Testis (tissue), 2 donors: ENCODE results near the gene TAMM41.

Experiments used
- POLR2A ChIP-seq: fragments of 450-650 bp; IDR thresholded peaks from one replicate; pipeline ENCODE4 v1.6.1; 2017; ENCODE audit warnings: antibody characterized with exemption, mild to moderate bottlenecking, moderate library complexity
- TF ChIP-seq, protein P1 (sequence below), 3 experiments: fragments of 450-650 bp in 2 of 3; fragments of 200-600 bp in 1 of 3; sonication (generic) in 1 of 3; IDR thresholded peaks; one replicate each; pipeline ENCODE4 v1.5.1; 2016 to 2019; ENCODE audit warnings: antibody characterized with exemption in 3 of 3, mild to moderate bottlenecking in 2 of 3, moderate library complexity in 1 of 3

DNA sequence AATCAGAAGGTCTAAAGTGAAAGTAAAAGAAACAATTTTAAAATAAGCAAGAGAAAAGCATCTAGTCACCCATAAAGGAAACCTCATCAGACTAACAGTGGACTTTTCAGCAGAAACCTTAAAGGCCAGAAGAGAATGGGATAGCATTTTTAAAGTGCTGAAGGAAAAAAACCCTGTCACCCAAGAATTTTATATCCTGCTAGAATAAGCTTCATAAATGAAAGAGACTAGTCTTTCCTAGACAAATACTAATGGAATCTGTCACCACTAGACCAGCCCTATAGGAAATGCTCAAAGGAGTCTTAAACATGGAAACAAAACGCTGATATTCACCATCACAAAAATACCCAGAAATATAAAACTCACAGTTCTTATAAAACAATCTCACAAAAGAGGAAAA lies 46.9 kb downstream of the TAMM41 start:
- TF ChIP-seq, protein P1, sequence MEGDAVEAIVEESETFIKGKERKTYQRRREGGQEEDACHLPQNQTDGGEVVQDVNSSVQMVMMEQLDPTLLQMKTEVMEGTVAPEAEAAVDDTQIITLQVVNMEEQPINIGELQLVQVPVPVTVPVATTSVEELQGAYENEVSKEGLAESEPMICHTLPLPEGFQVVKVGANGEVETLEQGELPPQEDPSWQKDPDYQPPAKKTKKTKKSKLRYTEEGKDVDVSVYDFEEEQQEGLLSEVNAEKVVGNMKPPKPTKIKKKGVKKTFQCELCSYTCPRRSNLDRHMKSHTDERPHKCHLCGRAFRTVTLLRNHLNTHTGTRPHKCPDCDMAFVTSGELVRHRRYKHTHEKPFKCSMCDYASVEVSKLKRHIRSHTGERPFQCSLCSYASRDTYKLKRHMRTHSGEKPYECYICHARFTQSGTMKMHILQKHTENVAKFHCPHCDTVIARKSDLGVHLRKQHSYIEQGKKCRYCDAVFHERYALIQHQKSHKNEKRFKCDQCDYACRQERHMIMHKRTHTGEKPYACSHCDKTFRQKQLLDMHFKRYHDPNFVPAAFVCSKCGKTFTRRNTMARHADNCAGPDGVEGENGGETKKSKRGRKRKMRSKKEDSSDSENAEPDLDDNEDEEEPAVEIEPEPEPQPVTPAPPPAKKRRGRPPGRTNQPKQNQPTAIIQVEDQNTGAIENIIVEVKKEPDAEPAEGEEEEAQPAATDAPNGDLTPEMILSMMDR (IDR thresholded peaks at IDR 0.05), result no peak
- no peak for TF ChIP-seq POLR2A
